ENCODE data around the gene REV3L.
"Not testable (repeated sequence)": the region's sequence is repeated elsewhere in the genome, so short reads cannot be mapped to it uniquely, and the experiment has no call there.

REV3L gene

DNA sequence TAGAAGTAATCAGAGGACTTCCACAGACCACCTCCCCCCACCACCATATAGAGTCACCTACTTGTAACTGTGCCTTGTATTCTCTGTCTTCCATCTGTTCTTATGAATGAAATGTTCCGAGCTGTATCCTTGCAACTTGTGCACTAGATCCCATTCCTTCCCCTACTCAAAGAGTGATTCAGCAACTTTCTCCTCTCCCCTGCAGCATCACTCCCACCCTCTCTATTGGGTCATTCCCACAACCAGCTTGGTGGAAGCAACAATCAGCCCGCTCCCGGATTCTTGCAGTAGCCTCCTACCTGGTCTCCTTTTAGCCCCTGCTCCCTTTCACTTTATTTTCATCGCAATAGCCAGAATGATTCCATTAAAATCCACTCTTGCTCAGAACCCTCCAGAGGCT lies 34.9 kb upstream of the REV3L start:
- TF ChIP-seq POLR2AphosphoS5 (IDR thresholded peaks at IDR 0.05; ENCODE audit: low read depth, low read length) (no peak), POLR2A (IDR thresholded peaks at IDR 0.05; ENCODE audit: low read depth, low read length) (no peak), TAF1 (IDR thresholded peaks at IDR 0.05; ENCODE audit: borderline replicate concordance, low read depth, low read length) (no peak)
- DNase-seq (ENCODE audit: insufficient read length) (no peak), FAIRE-seq (no peak)

- FAIRE-seq (no peak), DNase-seq (ENCODE audit: insufficient read length) (no peak)
- TF ChIP-seq POLR2A (IDR thresholded peaks at IDR 0.05; ENCODE audit: low read depth, low read length), result no peak
- no peak for TF ChIP-seq TAF1 (IDR thresholded peaks at IDR 0.05; ENCODE audit: borderline replicate concordance, low read depth, low read length)
- no peak for TF ChIP-seq POLR2AphosphoS5 (IDR thresholded peaks at IDR 0.05; ENCODE audit: low read depth, low read length)
These were observed 32.2 kb upstream of the REV3L start for GRCh38 chr6:111515259-111515658.

DNA sequence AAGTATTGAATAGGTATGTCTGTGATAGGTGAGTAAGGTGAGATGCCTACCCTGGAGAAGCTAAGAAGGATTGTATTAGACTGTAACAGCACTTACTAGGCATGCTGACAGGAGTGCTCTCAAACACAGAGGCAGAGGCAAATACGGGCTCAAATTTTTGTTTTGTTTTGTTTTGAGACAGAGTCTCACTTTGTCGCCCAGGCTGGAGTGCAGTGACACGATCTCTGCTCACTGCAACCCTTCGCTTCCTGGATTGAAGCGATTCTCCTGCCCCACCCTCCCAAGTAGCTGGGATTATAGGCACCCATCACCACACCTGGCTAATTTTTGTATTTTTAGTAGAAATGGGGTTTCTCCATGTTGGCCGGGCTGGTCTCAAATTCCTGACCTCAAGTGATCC lies 31.5 kb upstream of the REV3L start:
- not testable (repeated sequence) for FAIRE-seq; DNase-seq (ENCODE audit: insufficient read length)

GRCh38 chr6:111507219-111507618 lies 24.2 kb upstream of the REV3L start:
- FAIRE-seq; DNase-seq (ENCODE audit: insufficient read length): not testable (repeated sequence)

- FAIRE-seq, result not testable (repeated sequence)
These were observed 22.5 kb upstream of the REV3L start for GRCh38 chr6:111505498-111505897.

DNA sequence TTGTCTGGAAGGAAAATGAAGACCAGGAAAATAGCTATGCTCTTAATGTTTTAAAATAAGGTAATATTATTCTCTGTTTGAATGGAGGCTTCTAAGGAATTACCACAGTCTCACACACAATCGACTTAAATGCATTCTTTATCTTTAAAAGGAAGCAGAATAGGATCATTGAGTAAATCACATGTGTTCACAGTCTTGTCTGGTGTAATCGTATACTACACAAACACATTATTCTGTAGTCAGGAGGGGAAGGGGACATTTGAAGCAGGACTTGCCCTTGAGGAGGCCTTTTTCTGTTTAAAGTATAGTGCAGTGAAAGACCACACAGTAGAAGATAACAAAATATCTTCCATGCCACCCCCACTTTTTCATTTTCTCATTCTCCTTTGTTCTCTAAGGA lies 20.6 kb upstream of the REV3L start:
- no peak for FAIRE-seq
- DNase-seq (ENCODE audit: insufficient read length), result no peak
- TF ChIP-seq POLR2AphosphoS5 (IDR thresholded peaks at IDR 0.05; ENCODE audit: low read depth, low read length) (no peak), POLR2A (IDR thresholded peaks at IDR 0.05; ENCODE audit: low read depth, low read length) (no peak), TAF1 (IDR thresholded peaks at IDR 0.05; ENCODE audit: borderline replicate concordance, low read depth, low read length) (no peak)

More at GRCh38 chr6:111505498-111505897, 22.5 kb upstream of the REV3L start:
- not testable (repeated sequence) for DNase-seq (ENCODE audit: insufficient read length)

GRCh38 chr6:111503194-111503593 lies 20.2 kb upstream of the REV3L start:
- DNase-seq (ENCODE audit: insufficient read length), result no peak

DNA sequence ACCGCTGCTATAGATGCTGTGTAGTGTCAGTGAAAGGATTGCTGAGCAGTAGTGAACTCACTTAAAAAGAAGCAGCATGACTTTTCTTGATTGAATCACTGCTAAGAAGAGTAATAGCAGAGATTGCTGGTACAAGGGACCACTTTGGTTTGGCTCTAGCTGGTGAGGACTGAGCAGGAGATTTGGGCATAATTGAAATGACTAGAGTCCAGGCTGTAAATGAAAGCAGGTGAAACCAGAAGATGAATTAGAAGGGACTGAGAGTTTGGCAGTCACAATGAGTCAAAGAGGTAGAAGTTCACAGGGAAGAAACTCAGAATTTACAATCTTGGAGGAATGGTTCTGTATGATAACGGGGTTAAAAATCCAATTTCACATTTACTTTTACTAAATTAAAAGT lies 19.1 kb upstream of the REV3L start:
- no peak for TF ChIP-seq POLR2A (IDR thresholded peaks at IDR 0.05; ENCODE audit: low read depth, low read length)
- TF ChIP-seq TAF1 (IDR thresholded peaks at IDR 0.05; ENCODE audit: borderline replicate concordance, low read depth, low read length), result no peak
- TF ChIP-seq POLR2AphosphoS5 (IDR thresholded peaks at IDR 0.05; ENCODE audit: low read depth, low read length), result no peak
- peak; percentile 33 for FAIRE-seq
- no peak for DNase-seq (ENCODE audit: insufficient read length)

More at GRCh38 chr6:111503194-111503593, 20.2 kb upstream of the REV3L start:
- TF ChIP-seq POLR2A (IDR thresholded peaks at IDR 0.05; ENCODE audit: low read depth, low read length), result no peak
- no peak for TF ChIP-seq TAF1 (IDR thresholded peaks at IDR 0.05; ENCODE audit: borderline replicate concordance, low read depth, low read length)
- TF ChIP-seq POLR2AphosphoS5 (IDR thresholded peaks at IDR 0.05; ENCODE audit: low read depth, low read length), result no peak
- no peak for FAIRE-seq

DNA sequence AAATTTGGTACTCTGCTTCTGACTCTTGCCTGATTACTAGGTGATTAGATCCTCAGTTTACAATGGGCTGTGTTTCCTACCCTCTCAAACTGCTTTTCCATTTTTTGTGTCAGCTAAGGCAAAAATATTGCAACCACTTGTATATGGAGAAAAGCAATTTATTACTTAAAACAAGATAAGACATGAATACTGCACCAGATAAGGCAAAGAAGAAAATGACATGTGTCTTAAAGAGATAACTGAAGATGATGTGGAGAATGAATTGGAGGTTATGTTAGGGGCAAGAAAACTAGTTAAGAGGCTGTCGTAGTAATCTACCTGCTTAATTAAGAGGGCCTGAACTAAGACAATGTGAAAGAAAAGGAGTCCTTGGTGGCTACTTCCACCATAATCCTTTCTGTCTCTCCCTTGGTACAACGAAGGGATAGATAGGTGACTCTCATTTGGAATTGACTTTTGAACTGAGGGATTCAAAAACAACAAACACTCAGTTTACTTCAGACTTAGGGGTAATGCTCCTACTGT lies 16.3 kb upstream of the REV3L start:
- TF ChIP-seq POLR2AphosphoS5 (IDR thresholded peaks at IDR 0.05; ENCODE audit: low read depth, low read length), result no peak
- no peak for TF ChIP-seq POLR2A (IDR thresholded peaks at IDR 0.05; ENCODE audit: low read depth, low read length)
- no peak for TF ChIP-seq TAF1 (IDR thresholded peaks at IDR 0.05; ENCODE audit: borderline replicate concordance, low read depth, low read length)
- DNase-seq (ENCODE audit: insufficient read length) (no peak), FAIRE-seq (no peak)

- TF ChIP-seq POLR2AphosphoS5 (IDR thresholded peaks at IDR 0.05; ENCODE audit: low read depth, low read length) (no peak), POLR2A (IDR thresholded peaks at IDR 0.05; ENCODE audit: low read depth, low read length) (no peak), TAF1 (IDR thresholded peaks at IDR 0.05; ENCODE audit: borderline replicate concordance, low read depth, low read length) (no peak)
- no peak for DNase-seq (ENCODE audit: insufficient read length)
- FAIRE-seq, result no peak
These were observed 12.1 kb upstream of the REV3L start for GRCh38 chr6:111494951-111495635.

DNA sequence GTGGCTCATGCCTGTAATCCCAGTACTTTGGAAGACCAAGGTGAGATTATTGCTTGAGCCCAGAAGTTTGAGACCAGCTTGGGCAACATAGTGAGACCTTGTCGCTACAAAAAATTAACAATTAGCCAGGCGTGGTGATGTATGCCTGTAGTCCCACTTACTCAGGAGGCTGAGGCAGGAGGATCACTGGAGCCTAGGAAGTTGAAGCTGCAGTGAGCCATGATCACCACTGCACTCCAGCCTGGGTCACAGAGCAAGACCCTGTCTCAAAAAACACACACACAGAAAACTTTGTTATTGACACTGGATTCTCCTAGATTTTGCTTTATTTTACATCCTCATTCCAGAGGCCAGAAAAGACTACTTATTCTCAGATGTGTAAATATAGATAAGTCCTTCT lies 9.5 kb upstream of the REV3L start:
- DNase-seq (ENCODE audit: insufficient read length) (no peak), FAIRE-seq (no peak)
- TF ChIP-seq POLR2AphosphoS5 (IDR thresholded peaks at IDR 0.05; ENCODE audit: low read depth, low read length) (no peak), TAF1 (IDR thresholded peaks at IDR 0.05; ENCODE audit: borderline replicate concordance, low read depth, low read length) (no peak), POLR2A (IDR thresholded peaks at IDR 0.05; ENCODE audit: low read depth, low read length) (no peak)

DNA sequence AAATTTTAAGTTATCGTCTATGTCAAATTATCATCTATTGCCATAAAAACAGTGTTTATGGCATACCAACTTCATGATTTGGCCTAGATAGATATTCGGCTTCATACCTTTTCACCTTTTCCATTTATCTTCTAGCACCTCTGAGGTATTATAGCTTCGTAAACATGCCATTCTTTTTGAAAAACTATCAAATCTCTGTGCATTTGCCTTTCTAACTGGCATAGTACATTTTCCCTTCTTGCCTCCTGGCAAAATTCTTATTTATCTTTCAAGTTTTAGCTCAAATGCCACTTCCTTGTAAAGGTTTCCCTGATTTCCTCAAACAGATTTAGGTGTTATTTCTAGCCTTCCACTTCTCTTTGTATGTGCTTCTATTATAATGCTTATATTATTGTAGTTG lies 7.0 kb upstream of the REV3L start:
- no peak for TF ChIP-seq POLR2A (IDR thresholded peaks at IDR 0.05; ENCODE audit: low read depth, low read length)
- no peak for FAIRE-seq
- no peak for DNase-seq (ENCODE audit: insufficient read length)

DNA sequence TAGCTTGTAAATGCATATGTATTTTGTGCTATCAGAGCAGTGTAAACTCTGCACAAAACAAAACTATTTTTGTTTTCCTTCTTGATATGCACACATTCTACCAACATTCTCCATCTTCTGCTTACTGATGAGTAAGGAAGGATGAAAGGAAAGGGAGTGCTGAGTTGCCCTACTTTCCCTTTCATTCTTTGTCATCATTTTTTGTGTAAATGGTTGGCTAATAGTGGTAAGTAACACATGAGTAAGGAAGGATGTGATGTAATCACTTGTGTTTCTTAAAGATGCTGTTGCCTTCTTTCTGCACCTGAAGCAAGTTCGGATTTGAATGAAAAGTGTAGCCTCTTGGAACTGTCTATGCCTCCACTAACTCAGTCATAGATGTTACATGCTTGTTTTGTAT lies 4.6 kb upstream of the REV3L start:
- DNase-seq (ENCODE audit: insufficient read length), result no peak
- no peak for FAIRE-seq
- TF ChIP-seq POLR2A (IDR thresholded peaks at IDR 0.05; ENCODE audit: low read depth, low read length) (no peak), TAF1 (IDR thresholded peaks at IDR 0.05; ENCODE audit: borderline replicate concordance, low read depth, low read length) (no peak), POLR2AphosphoS5 (IDR thresholded peaks at IDR 0.05; ENCODE audit: low read depth, low read length) (no peak)
